Stomach (tissue), 9 donors: ENCODE measurements around the gene ZDHHC9. TPM values are rescaled to one million over a fixed set of nuclear protein-coding genes. Genes with fewer than 3 reads are reported as not detected.
A peak's percentile ranks its signal among the peaks of the same experiment; 100 is the strongest.

Source experiments
- DNase-seq, 2 donors: peaks; one replicate each; pipeline versions ENCODE4 v3.0.0 to v3.0.0-alpha.2; 2013 to 2019
- H3K27ac ChIP-seq, 5 donors: fragments of 200-600 bp in 4 of 5; sonication (generic) in 4 of 5; one replicate each; pipeline ENCODE4 v1.5.1; 2013 to 2019; ENCODE audit warnings: mild to moderate bottlenecking in 1 of 5, moderate library complexity in 1 of 5
- H3K27me3 ChIP-seq, 3 donors: fragments of 200-600 bp; sonication (generic); one replicate each; pipeline ENCODE4 v1.5.1; 2017 to 2019; ENCODE audit warnings: mixed run types in 1 of 3
- H3K36me3 ChIP-seq, 4 donors: fragments of 200-600 bp; sonication (generic); 1 replicate in 3 of 4; 2 replicates in 1 of 4; pipeline ENCODE4 v1.5.1; 2016 to 2019
- H3K4me1 ChIP-seq, 4 donors: fragments of 200-600 bp; sonication (generic); one replicate each; pipeline ENCODE4 v1.5.1; 2016 to 2019
- H3K4me3 ChIP-seq, 4 donors: fragments of 200-600 bp; sonication (generic) in 3 of 4; one replicate each; pipeline ENCODE4 v1.5.1; 2016 to 2019; ENCODE audit warnings: mild to moderate bottlenecking in 1 of 4
- H3K9me3 ChIP-seq, 4 donors: fragments of 200-600 bp; sonication (generic); one replicate each; pipeline ENCODE4 v1.5.1; 2016 to 2019
- EP300 ChIP-seq: sonication (generic); formaldehyde crosslinking; IDR thresholded peaks from one replicate; pipeline ENCODE4 v1.6.1; 2017; ENCODE audit warnings: antibody characterized with exemption
- POLR2A ChIP-seq, 4 donors: fragments of 450-650 bp; IDR thresholded peaks; one replicate each; pipeline ENCODE4 v1.6.1; 2016; ENCODE audit warnings: antibody characterized with exemption in 4 of 4, control low read depth in 2 of 4, mild to moderate bottlenecking in 1 of 4, moderate library complexity in 1 of 4
- POLR2AphosphoS5 ChIP-seq, 3 donors: sonication (generic); formaldehyde crosslinking; IDR thresholded peaks; one replicate each; pipeline ENCODE4 v1.6.1; 2016; ENCODE audit warnings: antibody characterized with exemption in 3 of 3
- WGBS, 5 donors: extraction: QIAGEN DNeasy Blood & Tissue Kit in 3 of 5; methylation state at CpG; one replicate each; pipeline versions ENCODE4 v1.1.5 to v1.1.7; 2013 to 2018; 5-methylcytosine and 5-hydroxymethylcytosine counted together
- intact Hi-C: fragments of 100-400 bp; cut with DNase I; formaldehyde crosslinking; loops from one replicate; pipeline ENCODE4 v1.15.1; 2023; ENCODE audit warnings: low total_unique reads
- polyA plus RNA-seq, 3 donors: library from polyadenylated mRNA; stranded (reverse); fragments of 200-250 nt; gene quantifications; one replicate each; pipeline ENCODE4 v1.2.3, GENCODE V29; 2013
- total RNA-seq, 5 donors: library from RNA; depleted of rRNA; stranded (reverse); fragments of >200 nt; gene quantifications; one replicate each; pipeline versions ENCODE4 v1.1.0 to v1.2.3, GENCODE V29; 2014 to 2016
- TF ChIP-seq, protein P1 (sequence below), 7 experiments: fragments of 450-650 bp in 4 of 7; fragments of 200-600 bp in 3 of 7; sonication (generic) in 3 of 7; IDR thresholded peaks; one replicate each; pipeline ENCODE4 v1.5.1; 2016 to 2019; ENCODE audit warnings: antibody characterized with exemption in 7 of 7, control low read depth in 2 of 7, mild to moderate bottlenecking in 1 of 7
- donor health status: healthy with polysubstance abuse.
- donor health status: Bipolar disorder and iron deficiency.
- donor health status: healthy.

ZDHHC9 gene
- total and polyA plus RNA-seq, 8 donors = 8.1 to 30.1 (median 17.4) TPM; not detected in 1

- H3K27ac ChIP-seq = peak overlapping the region in 2 of 5 donors; percentile 22 to 46
- H3K9me3 ChIP-seq = no peaks in the 10 kb centered on the region
- intact Hi-C loops = no loop called here
- no peak for TF ChIP-seq POLR2A (IDR thresholded peaks at IDR 0.05)
- no peak for TF ChIP-seq EP300
- no peak for TF ChIP-seq POLR2AphosphoS5 (IDR thresholded peaks at IDR 0.05)
- TF ChIP-seq, protein P1, sequence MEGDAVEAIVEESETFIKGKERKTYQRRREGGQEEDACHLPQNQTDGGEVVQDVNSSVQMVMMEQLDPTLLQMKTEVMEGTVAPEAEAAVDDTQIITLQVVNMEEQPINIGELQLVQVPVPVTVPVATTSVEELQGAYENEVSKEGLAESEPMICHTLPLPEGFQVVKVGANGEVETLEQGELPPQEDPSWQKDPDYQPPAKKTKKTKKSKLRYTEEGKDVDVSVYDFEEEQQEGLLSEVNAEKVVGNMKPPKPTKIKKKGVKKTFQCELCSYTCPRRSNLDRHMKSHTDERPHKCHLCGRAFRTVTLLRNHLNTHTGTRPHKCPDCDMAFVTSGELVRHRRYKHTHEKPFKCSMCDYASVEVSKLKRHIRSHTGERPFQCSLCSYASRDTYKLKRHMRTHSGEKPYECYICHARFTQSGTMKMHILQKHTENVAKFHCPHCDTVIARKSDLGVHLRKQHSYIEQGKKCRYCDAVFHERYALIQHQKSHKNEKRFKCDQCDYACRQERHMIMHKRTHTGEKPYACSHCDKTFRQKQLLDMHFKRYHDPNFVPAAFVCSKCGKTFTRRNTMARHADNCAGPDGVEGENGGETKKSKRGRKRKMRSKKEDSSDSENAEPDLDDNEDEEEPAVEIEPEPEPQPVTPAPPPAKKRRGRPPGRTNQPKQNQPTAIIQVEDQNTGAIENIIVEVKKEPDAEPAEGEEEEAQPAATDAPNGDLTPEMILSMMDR (IDR thresholded peaks at IDR 0.05) = no peak
- peaks cover 0 to 9% (median 0%) of the 10 kb centered on the region in 4 donors for H3K4me1 ChIP-seq
- H3K4me3 ChIP-seq = peak overlapping the region in 2 of 4 donors; percentile 24 to 29
- no peak for DNase-seq
- H3K36me3 ChIP-seq = no peaks in the 10 kb centered on the region
- WGBS, 5 donors = 61 to 83% (median 76%) methylated on average over 3 to 10 of the region's 10 CpGs
- H3K27me3 ChIP-seq = peaks cover 0 to 4% (median 0%) of the 10 kb centered on the region in 3 donors
Observed at GRCh38 chrX:129781680-129782495, 61.8 kb downstream of the ZDHHC9 start.

DNA sequence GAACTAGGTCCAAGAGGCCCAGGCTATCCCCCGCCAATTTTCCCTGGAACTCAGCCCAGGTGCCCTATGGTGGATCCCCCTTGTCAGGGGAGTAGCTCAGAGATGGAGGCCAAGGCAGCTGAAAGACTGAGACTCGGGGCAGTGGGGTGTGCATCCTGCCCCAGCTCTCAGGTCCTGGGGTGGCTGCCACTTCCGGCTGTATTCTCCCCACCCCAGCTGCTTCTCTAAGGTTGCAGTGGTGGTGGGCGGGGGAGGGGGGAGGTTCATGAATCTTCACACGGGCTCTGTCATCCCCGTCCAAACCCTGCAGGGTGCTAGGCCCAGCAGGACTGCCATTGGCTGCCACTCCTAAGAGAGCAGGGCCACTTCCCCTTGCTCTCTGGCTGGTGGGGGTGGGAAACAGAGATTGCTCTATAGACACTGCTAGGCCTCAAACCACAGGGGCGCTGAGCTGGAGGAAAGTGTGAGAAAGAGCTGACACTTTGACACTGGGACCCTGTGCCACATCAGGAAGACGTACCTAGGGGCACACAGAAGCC is 62.5 kb downstream of the ZDHHC9 start:
- TF ChIP-seq, protein P1 (IDR thresholded peaks at IDR 0.05) = no peak
- TF ChIP-seq EP300 = no peak
- TF ChIP-seq POLR2A (IDR thresholded peaks at IDR 0.05) = no peak
- TF ChIP-seq POLR2AphosphoS5 (IDR thresholded peaks at IDR 0.05) = no peak
- Histone ChIP-seq H3K4me1 (peaks cover 0 to 16% (median 0%) of the 10 kb centered on the region in 4 donors), H3K36me3 (no peaks in the 10 kb centered on the region), H3K27ac (peak overlapping the region in 4 of 5 donors; percentile 23 to 74 (median 58)), H3K27me3 (peaks cover 0 to 4% (median 0%) of the 10 kb centered on the region in 3 donors), H3K4me3 (peak overlapping the region in 2 of 4 donors; percentile 29 to 35), H3K9me3 (no peaks in the 10 kb centered on the region)
- 43 to 63% (median 52%) methylated on average over 2 to 8 of the region's 8 CpGs for WGBS, 5 donors
- DNase-seq = peak; percentile 50 to 63
- intact Hi-C loops = no loop called here

- Histone ChIP-seq H3K4me1 (peaks cover 0 to 12% (median 0%) of the 10 kb centered on the region in 4 donors), H3K36me3 (no peaks in the 10 kb centered on the region), H3K27ac (peak overlapping the region in 4 of 5 donors; percentile 23 to 74 (median 58)), H3K4me3 (peak overlapping the region; percentile 7 to 35 (median 31)), H3K9me3 (no peaks in the 10 kb centered on the region), H3K27me3 (peaks cover 0 to under 1% (median 0%) of the 10 kb centered on the region in 3 donors)
- TF ChIP-seq, protein P1 (IDR thresholded peaks at IDR 0.05) = no peak
- TF ChIP-seq POLR2AphosphoS5 (IDR thresholded peaks at IDR 0.05) (no peak), EP300 (no peak), POLR2A (IDR thresholded peaks at IDR 0.05) (no peak)
- intact Hi-C loops = no loop called here
- 65 to 80% (median 68%) methylated on average over 2 to 6 of the region's 6 CpGs for WGBS, 5 donors
- no peak for DNase-seq
Observed at GRCh38 chrX:129780441-129781105, 63.1 kb downstream of the ZDHHC9 start.

DNA sequence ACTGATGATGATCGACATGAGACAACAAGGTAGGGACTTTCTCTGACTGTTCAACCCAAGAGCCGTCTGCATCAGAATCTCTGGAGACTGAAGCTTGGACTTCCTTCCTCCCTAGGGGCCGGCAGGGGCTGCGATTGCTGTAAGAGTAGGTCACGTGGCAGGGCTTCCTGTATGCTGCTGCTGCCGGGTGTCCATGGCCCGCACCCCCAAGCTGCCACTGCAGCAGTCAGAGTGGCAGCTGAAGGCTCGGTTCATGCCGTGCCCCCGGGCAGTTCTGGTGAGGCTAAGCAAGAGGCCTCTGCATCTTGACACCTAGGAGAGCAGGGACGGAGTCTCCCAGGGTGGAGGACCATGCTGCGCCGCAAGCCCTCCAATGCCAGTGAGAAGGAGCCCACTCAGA is 63.9 kb downstream of the ZDHHC9 start, which contains the start of gene SASH3:
Gene SASH3, plus strand, starts transcription at position 203 of the 400 bp plus-strand sequence. Its CDS starts 149 bp downstream, at position 352.
- peaks cover 0 to 10% (median 0%) of the 10 kb centered on the region in 4 donors for H3K4me1 ChIP-seq
- no peaks in the 10 kb centered on the region for H3K9me3 ChIP-seq
- no peaks in the 10 kb centered on the region for H3K27me3 ChIP-seq
- intact Hi-C loops = no loop called here
- 55 to 80% (median 70%) methylated on average over 6 to 13 of the region's 13 CpGs for WGBS, 5 donors
- H3K4me3 ChIP-seq = peak within 1 kb of the TSS; percentile 7 to 35 (median 31)
- no peaks in the 10 kb centered on the region for H3K36me3 ChIP-seq
- H3K27ac ChIP-seq = peak within 1 kb of the TSS in 4 of 5 donors; percentile 23 to 74 (median 58)
- no peak for TF ChIP-seq POLR2A (IDR thresholded peaks at IDR 0.05)
- peak; percentile 48 to 50 for DNase-seq
